Thymus (tissue), 11 donors: ENCODE measurements around the gene B4GALT5. TPM values are rescaled to one million over a fixed set of nuclear protein-coding genes. Genes with fewer than 3 reads are reported as not detected.

Source experiments
- DNase-seq, 9 donors: peaks; one replicate each; pipeline ENCODE4 v3.0.0-alpha.2; 2013; ENCODE audit warnings: low spot score in 9 of 9, low read depth in 6 of 9, missing footprints in 1 of 9
- H3K27ac ChIP-seq, 2 donors: one replicate each; pipeline ENCODE4 v1.5.1; 2013; ENCODE audit warnings: control low read depth in 1 of 2, low read depth in 1 of 2, low read length in 1 of 2, mild to moderate bottlenecking in 1 of 2, moderate library complexity in 1 of 2
- H3K27me3 ChIP-seq, 2 donors: one replicate each; pipeline ENCODE4 v1.5.1; 2013; ENCODE audit warnings: low read length in 1 of 2; ENCODE audit not compliant: control insufficient read depth in 2 of 2, insufficient read depth in 1 of 2
- H3K36me3 ChIP-seq, 2 donors: one replicate each; pipeline ENCODE4 v1.5.1; 2013; ENCODE audit warnings: low read length in 1 of 2, mild to moderate bottlenecking in 1 of 2, moderate library complexity in 1 of 2; ENCODE audit not compliant: control insufficient read depth in 2 of 2, insufficient read depth in 2 of 2
- H3K4me1 ChIP-seq, 2 donors: one replicate each; pipeline ENCODE4 v1.5.1; 2013; ENCODE audit warnings: low read length in 2 of 2; ENCODE audit not compliant: control insufficient read depth in 2 of 2, insufficient read depth in 2 of 2
- H3K4me3 ChIP-seq, 2 donors: one replicate each; pipeline ENCODE4 v1.5.1; 2013; ENCODE audit warnings: low read length in 2 of 2, control low read depth in 1 of 2, mild to moderate bottlenecking in 1 of 2
- H3K9me3 ChIP-seq, 2 donors: one replicate each; pipeline ENCODE4 v1.5.1; 2013; ENCODE audit warnings: low read length in 1 of 2, mild to moderate bottlenecking in 1 of 2; ENCODE audit not compliant: control insufficient read depth in 2 of 2, insufficient read depth in 1 of 2
- WGBS: extraction: QIAGEN DNeasy Blood & Tissue Kit; methylation state at CpG from one replicate; pipeline ENCODE4 v1.1.7; 2013; 5-methylcytosine and 5-hydroxymethylcytosine counted together
- polyA plus RNA-seq: library from polyadenylated mRNA; stranded (reverse); fragments of 200-250 nt; gene quantifications from one replicate; pipeline ENCODE4 v1.2.3, GENCODE V29; 2013
- total RNA-seq: library from RNA; stranded (reverse); fragments of 120-200 nt; gene quantifications from one replicate; pipeline ENCODE4 v1.2.4, GENCODE V29; 2013
- donor health status: healthy.

B4GALT5 gene
- total and polyA plus RNA-seq, 2 donors = 6.8 to 10.9 TPM

GRCh38 chr20:49593466-49594142 is 120.1 kb downstream of the B4GALT5 start:
- no peaks in the 10 kb centered on the region for H3K36me3 ChIP-seq
- no peak for DNase-seq
- WGBS = 86% methylated on average over 15 of the region's 15 CpGs
- no peak overlapping the region for H3K4me3 ChIP-seq
- peak overlapping the region in 1 of 2 donors; percentile 32 for H3K27ac ChIP-seq
- H3K27me3 ChIP-seq = peaks cover 0 to 4% of the 10 kb centered on the region in 2 donors
- H3K9me3 ChIP-seq = no peaks in the 10 kb centered on the region
- H3K4me1 ChIP-seq = peaks cover 0 to 9% of the 10 kb centered on the region in 2 donors

GRCh38 chr20:49592120-49592519 is 121.6 kb downstream of the B4GALT5 start:
- DNase-seq = no peak
- H3K4me3 ChIP-seq = no peak overlapping the region
- H3K27ac ChIP-seq = no peak overlapping the region
- H3K36me3 ChIP-seq = no peaks in the 10 kb centered on the region
- no peaks in the 10 kb centered on the region for H3K9me3 ChIP-seq
- H3K27me3 ChIP-seq = peaks cover 0 to 7% of the 10 kb centered on the region in 2 donors
- peaks cover 0 to 9% of the 10 kb centered on the region in 2 donors for H3K4me1 ChIP-seq

- WGBS = 96% methylated on average over 4 of the region's 4 CpGs
- Histone ChIP-seq H3K36me3 (no peaks in the 10 kb centered on the region), H3K4me1 (peaks cover 0 to 9% of the 10 kb centered on the region in 2 donors), H3K27ac (no peak overlapping the region), H3K27me3 (peaks cover 0 to 7% of the 10 kb centered on the region in 2 donors), H3K4me3 (no peak overlapping the region), H3K9me3 (no peaks in the 10 kb centered on the region)
- no peak for DNase-seq
These were observed 122.3 kb downstream of the B4GALT5 start for GRCh38 chr20:49591217-49591865.

GRCh38 chr20:49590163-49591017 is 123.3 kb downstream of the B4GALT5 start:
- no peaks in the 10 kb centered on the region for H3K9me3 ChIP-seq
- no peak for DNase-seq
- H3K36me3 ChIP-seq = no peaks in the 10 kb centered on the region
- H3K27me3 ChIP-seq = peaks cover 0 to 7% of the 10 kb centered on the region in 2 donors
- H3K4me1 ChIP-seq = peaks cover 0 to 9% of the 10 kb centered on the region in 2 donors
- 77% methylated on average over 8 of the region's 8 CpGs for WGBS
- no peak overlapping the region for H3K4me3 ChIP-seq
- no peak overlapping the region for H3K27ac ChIP-seq

GRCh38 chr20:49589747-49590146 is 123.9 kb downstream of the B4GALT5 start:
- Histone ChIP-seq H3K4me1 (peaks cover 0 to 9% of the 10 kb centered on the region in 2 donors), H3K27ac (no peak overlapping the region), H3K4me3 (no peak overlapping the region), H3K36me3 (no peaks in the 10 kb centered on the region), H3K27me3 (peaks cover 0 to 7% of the 10 kb centered on the region in 2 donors), H3K9me3 (no peaks in the 10 kb centered on the region)
- DNase-seq = no peak
- 94% methylated on average over 6 of the region's 6 CpGs for WGBS

- H3K27me3 ChIP-seq = peaks cover 0 to 9% of the 10 kb centered on the region in 2 donors
- no peak overlapping the region for H3K27ac ChIP-seq
- 84% methylated on average over 10 of the region's 10 CpGs for WGBS
- no peak overlapping the region for H3K4me3 ChIP-seq
- H3K9me3 ChIP-seq = peaks cover 2 to 4% of the 10 kb centered on the region in 2 donors
- no peaks in the 10 kb centered on the region for H3K36me3 ChIP-seq
- DNase-seq = no peak
- H3K4me1 ChIP-seq = no peaks in the 10 kb centered on the region
These were observed 126.5 kb downstream of the B4GALT5 start for GRCh38 chr20:49587111-49587570.

- Histone ChIP-seq H3K36me3 (no peaks in the 10 kb centered on the region), H3K27ac (no peak overlapping the region), H3K4me1 (no peaks in the 10 kb centered on the region), H3K27me3 (peaks cover 0 to 9% of the 10 kb centered on the region in 2 donors), H3K9me3 (peaks cover 2 to 4% of the 10 kb centered on the region in 2 donors), H3K4me3 (no peak overlapping the region)
- WGBS = 96% methylated on average over 9 of the region's 9 CpGs
- no peak for DNase-seq
These were observed 128.0 kb downstream of the B4GALT5 start for GRCh38 chr20:49585585-49586245.

- H3K27me3 ChIP-seq = peaks cover 0 to 14% of the 10 kb centered on the region in 2 donors
- no peak overlapping the region for H3K27ac ChIP-seq
- H3K36me3 ChIP-seq = no peaks in the 10 kb centered on the region
- H3K9me3 ChIP-seq = peaks cover 2 to 4% of the 10 kb centered on the region in 2 donors
- 85% methylated on average over 14 of the region's 14 CpGs for WGBS
- no peak for DNase-seq
- no peaks in the 10 kb centered on the region for H3K4me1 ChIP-seq
- H3K4me3 ChIP-seq = no peak overlapping the region
These were observed 129.0 kb downstream of the B4GALT5 start for GRCh38 chr20:49584418-49585382.
